Stimulated activated memory B cell treated with anti-CD40 and anti-IgM and Interleukin-4, amounts not matched to agents 10 μg/mL and 1 μg/mL and 100 μg/mL, for 72 hours (primary cell): ENCODE results near the gene COPE.

Experiments
- ATAC-seq: fragments of 150-1000 bp; cut with Tn5 transposase; 2 replicates; pipeline ENCODE4 v1.10.0; 2021
- H3K27ac Mint-ChIP-seq: one replicate; pipeline ENCODE4 v1.8.0; 2022; ENCODE audit warnings: mild to moderate bottlenecking, mixed read lengths
- H3K27me3 Mint-ChIP-seq: one replicate; pipeline ENCODE4 v1.8.0; 2022; ENCODE audit warnings: mixed read lengths
- H3K36me3 Mint-ChIP-seq: one replicate; pipeline ENCODE4 v1.8.0; 2022; ENCODE audit warnings: mixed read lengths
- H3K4me1 Mint-ChIP-seq: one replicate; pipeline ENCODE4 v1.8.0; 2022; ENCODE audit warnings: mixed read lengths
- H3K4me3 Mint-ChIP-seq: one replicate; pipeline ENCODE4 v1.8.0; 2022; ENCODE audit warnings: mild to moderate bottlenecking, moderate library complexity, mixed read lengths
- H3K9me3 Mint-ChIP-seq: one replicate; pipeline ENCODE4 v1.8.0; 2022; ENCODE audit warnings: mixed read lengths

COPE gene

DNA sequence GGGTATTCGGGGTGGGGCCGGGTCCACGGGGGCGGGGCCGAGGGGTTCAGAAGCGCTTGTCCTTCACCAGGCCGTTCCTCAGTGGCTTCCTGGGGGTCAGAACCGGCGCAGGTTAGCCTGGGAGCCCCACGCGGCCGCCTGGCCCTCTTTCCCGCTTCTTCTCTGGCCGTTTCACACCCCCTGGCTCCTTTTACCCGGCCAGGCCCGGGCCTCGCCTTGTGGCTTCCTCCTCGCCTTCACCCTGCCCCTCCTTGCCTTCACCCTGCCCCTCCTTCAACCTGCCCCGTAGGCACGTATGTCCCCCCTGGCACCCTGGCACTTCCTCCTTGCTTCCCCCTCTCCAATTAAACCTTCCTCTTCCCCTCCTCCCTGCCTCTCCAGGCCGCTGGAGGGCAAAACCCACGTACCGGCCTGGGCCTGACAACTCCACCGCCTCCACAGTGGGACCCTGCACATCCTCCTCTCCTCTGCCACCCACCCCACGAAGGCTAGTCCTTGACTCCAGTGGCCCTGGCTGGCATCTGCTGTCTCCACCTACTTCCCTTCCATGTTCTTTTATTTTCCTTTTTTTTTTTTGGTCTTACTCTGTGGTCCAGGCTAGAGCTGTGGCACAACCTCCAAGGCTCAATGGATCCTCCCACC lies 48.5 kb downstream of the COPE start:
- no peak for ATAC-seq
- peaks cover 46% of the 10 kb centered on the region for H3K36me3 Mint-ChIP-seq
- no peak overlapping the region for H3K27ac Mint-ChIP-seq
- H3K9me3 Mint-ChIP-seq: no peaks in the 10 kb centered on the region
- H3K4me3 Mint-ChIP-seq: peak overlapping the region; percentile 8
- H3K4me1 Mint-ChIP-seq: peaks cover 25% of the 10 kb centered on the region
- H3K27me3 Mint-ChIP-seq: peaks cover 37% of the 10 kb centered on the region

- Mint-ChIP-seq H3K27ac (no peak overlapping the region), H3K4me3 (no peak overlapping the region), H3K4me1 (peaks cover 25% of the 10 kb centered on the region), H3K9me3 (no peaks in the 10 kb centered on the region), H3K27me3 (peaks cover 37% of the 10 kb centered on the region), H3K36me3 (peaks cover 50% of the 10 kb centered on the region)
- ATAC-seq: no peak
These were observed 49.2 kb downstream of the COPE start for GRCh38 chr19:18869781-18870530.

- Mint-ChIP-seq H3K9me3 (no peaks in the 10 kb centered on the region), H3K4me3 (peak overlapping the region; percentile 31), H3K4me1 (peaks cover 25% of the 10 kb centered on the region), H3K27me3 (peaks cover 35% of the 10 kb centered on the region), H3K36me3 (peaks cover 53% of the 10 kb centered on the region), H3K27ac (no peak overlapping the region)
- no peak for ATAC-seq
These were observed 50.1 kb downstream of the COPE start for GRCh38 chr19:18869023-18869618.

DNA sequence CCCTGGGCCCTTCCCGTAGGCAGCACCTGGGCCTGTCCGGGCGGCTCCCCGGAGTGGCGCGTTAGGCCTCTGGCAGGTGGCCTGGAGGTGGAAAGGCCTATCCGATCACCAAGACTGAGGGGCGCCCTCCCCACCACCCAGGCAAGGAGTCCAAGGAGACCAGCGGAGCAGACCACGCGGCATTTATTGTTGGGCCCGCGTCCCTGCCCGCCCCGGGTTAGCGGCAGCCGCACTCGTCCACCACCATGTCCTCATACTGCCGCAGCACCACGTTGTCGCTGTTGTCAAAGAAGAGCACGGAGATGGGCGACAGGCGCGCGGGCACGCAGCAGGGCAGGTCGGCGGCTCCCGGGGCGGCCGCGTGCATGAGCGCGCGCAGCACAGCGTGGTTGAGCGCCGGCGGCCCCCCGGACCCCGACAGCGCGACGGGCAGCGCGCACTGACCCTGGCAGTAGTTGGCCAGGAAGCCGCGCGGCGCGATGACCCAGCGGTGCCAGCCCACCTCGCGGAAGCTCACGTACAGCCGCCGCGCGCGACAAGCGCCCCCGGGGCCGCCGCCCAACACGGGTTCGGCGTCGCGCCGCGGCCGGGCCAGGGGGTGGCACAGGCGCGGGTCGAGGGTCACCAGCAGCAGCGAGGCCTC lies 50.7 kb downstream of the COPE start:
- Mint-ChIP-seq H3K27me3 (peaks cover 29% of the 10 kb centered on the region), H3K27ac (no peak overlapping the region), H3K4me1 (peaks cover 25% of the 10 kb centered on the region), H3K9me3 (no peaks in the 10 kb centered on the region), H3K36me3 (peaks cover 56% of the 10 kb centered on the region), H3K4me3 (no peak overlapping the region)
- peak; percentile 37 for ATAC-seq

GRCh38 chr19:18867751-18868150 lies 51.4 kb downstream of the COPE start:
- no peak overlapping the region for H3K27ac Mint-ChIP-seq
- no peaks in the 10 kb centered on the region for H3K9me3 Mint-ChIP-seq
- peaks cover 58% of the 10 kb centered on the region for H3K36me3 Mint-ChIP-seq
- peaks cover 21% of the 10 kb centered on the region for H3K27me3 Mint-ChIP-seq
- peaks cover 25% of the 10 kb centered on the region for H3K4me1 Mint-ChIP-seq
- no peak overlapping the region for H3K4me3 Mint-ChIP-seq
- ATAC-seq: no peak

DNA sequence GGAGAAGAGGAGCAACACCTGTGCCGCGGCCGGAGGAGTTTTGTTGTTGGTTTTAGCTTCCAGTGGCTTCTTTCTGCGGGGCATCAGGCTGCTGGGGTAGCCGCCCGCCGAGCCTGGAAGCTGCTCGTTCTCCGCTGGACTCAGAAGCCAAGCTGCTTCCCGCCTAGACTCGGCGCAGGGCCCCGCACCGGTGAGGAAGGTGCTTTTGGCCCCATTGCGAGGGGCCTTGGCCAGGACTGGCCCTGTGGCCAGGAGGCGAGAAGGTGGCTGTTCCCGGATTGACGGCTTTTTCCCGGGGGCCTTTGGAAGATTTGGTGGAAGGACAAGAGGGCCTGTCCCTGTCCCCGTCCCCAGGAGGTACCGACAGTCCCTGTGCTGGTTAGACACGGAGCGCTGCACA lies 52.0 kb downstream of the COPE start:
- Mint-ChIP-seq H3K9me3 (no peaks in the 10 kb centered on the region), H3K4me3 (no peak overlapping the region), H3K27me3 (peaks cover 19% of the 10 kb centered on the region), H3K4me1 (peaks cover 25% of the 10 kb centered on the region), H3K27ac (no peak overlapping the region), H3K36me3 (peaks cover 62% of the 10 kb centered on the region)
- no peak for ATAC-seq

- Mint-ChIP-seq H3K36me3 (peaks cover 67% of the 10 kb centered on the region), H3K4me1 (peaks cover 23% of the 10 kb centered on the region), H3K4me3 (no peak overlapping the region), H3K27me3 (peaks cover 15% of the 10 kb centered on the region), H3K9me3 (no peaks in the 10 kb centered on the region), H3K27ac (no peak overlapping the region)
- no peak for ATAC-seq
These were observed 52.4 kb downstream of the COPE start for GRCh38 chr19:18866800-18867123.

- H3K27me3 Mint-ChIP-seq: peaks cover 9% of the 10 kb centered on the region
- ATAC-seq: peak; percentile 85
- no peaks in the 10 kb centered on the region for H3K9me3 Mint-ChIP-seq
- peaks cover 24% of the 10 kb centered on the region for H3K4me1 Mint-ChIP-seq
- no peak overlapping the region for H3K27ac Mint-ChIP-seq
- peaks cover 72% of the 10 kb centered on the region for H3K36me3 Mint-ChIP-seq
- H3K4me3 Mint-ChIP-seq: no peak overlapping the region
These were observed 53.0 kb downstream of the COPE start for GRCh38 chr19:18865973-18866799.

- no peaks in the 10 kb centered on the region for H3K9me3 Mint-ChIP-seq
- H3K36me3 Mint-ChIP-seq: peaks cover 75% of the 10 kb centered on the region
- peaks cover 25% of the 10 kb centered on the region for H3K4me1 Mint-ChIP-seq
- ATAC-seq: no peak
- no peak overlapping the region for H3K4me3 Mint-ChIP-seq
- H3K27me3 Mint-ChIP-seq: peaks cover under 1% of the 10 kb centered on the region
- no peak overlapping the region for H3K27ac Mint-ChIP-seq
These were observed 53.8 kb downstream of the COPE start for GRCh38 chr19:18865106-18865972.

DNA sequence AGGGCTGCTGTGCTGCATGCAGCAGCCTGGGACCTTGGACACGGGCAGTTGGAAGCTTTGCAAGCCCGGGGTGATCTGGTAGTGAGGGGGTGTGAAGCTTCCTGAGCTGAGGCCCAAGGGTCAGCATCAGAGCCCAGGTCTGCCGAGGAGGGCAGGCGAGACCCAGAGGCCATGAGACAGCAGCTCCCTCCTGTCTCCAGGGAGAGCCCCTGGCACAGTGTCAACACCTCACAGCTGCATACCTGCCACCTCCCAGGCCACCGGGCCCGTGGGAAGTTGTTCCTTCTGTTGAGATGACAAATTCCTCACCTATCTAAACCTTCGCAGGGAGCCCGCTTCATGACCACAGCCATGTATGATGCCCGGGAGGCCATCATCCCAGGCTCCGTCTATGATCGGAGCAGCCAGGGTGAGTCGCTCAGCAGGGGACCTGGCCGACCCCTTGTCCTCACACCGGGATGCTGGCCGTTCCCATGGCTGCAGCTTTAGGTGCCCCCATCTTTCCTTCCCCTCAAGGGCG lies 55.3 kb downstream of the COPE start:
- H3K4me3 Mint-ChIP-seq: no peak overlapping the region
- no peak for ATAC-seq
- H3K27me3 Mint-ChIP-seq: no peaks in the 10 kb centered on the region
- H3K27ac Mint-ChIP-seq: no peak overlapping the region
- H3K9me3 Mint-ChIP-seq: no peaks in the 10 kb centered on the region
- H3K36me3 Mint-ChIP-seq: peaks cover 75% of the 10 kb centered on the region
- peaks cover 25% of the 10 kb centered on the region for H3K4me1 Mint-ChIP-seq

DNA sequence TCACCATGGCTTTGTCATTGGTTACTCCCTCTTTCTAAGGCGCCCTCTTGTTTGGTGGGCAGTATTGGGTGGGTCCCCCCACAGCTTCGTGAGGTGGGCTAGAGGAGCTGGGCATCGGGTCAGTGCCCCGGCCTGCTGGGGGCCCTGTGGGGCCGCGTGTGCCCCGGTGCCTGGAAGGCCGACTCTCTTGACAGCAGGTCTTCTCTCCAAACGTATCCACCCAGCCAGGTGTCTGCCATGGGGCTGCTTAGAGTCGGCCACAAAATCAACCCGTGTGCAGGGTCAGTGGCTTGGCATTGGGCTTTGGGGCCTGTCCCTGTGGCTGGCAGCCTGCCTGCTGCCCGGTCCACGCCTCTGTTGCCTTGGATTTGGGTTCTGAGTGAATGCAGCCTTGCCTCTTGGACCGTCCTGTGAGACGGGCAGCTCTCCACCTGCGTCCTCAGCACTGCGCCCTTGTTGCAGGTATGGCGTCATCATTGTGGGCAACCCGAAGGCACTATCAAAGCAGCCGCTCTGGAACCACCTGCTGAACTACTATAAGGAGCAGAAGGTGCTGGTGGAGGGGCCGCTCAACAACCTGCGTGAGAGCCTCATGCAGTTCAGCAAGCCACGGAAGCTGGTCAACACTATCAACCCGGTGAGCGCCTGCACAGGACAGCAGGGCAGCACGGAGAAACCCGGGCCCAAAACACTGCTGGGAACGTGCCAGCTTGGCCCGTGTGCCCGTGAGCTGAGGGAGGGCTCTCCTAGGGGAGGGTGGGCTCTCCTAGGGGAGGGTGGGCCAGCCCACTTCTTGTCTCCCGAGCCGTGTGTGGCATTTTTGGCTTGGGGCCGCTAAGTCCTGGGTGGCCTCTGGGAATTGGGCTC lies 56.0 kb downstream of the COPE start:
- Mint-ChIP-seq H3K9me3 (no peaks in the 10 kb centered on the region), H3K27ac (no peak overlapping the region), H3K4me3 (no peak overlapping the region), H3K4me1 (peaks cover 25% of the 10 kb centered on the region), H3K36me3 (peaks cover 76% of the 10 kb centered on the region), H3K27me3 (no peaks in the 10 kb centered on the region)
- ATAC-seq: no peak

- no peaks in the 10 kb centered on the region for H3K27me3 Mint-ChIP-seq
- no peak overlapping the region for H3K4me3 Mint-ChIP-seq
- peaks cover 74% of the 10 kb centered on the region for H3K36me3 Mint-ChIP-seq
- H3K9me3 Mint-ChIP-seq: no peaks in the 10 kb centered on the region
- H3K4me1 Mint-ChIP-seq: peaks cover 23% of the 10 kb centered on the region
- H3K27ac Mint-ChIP-seq: peak overlapping the region; percentile 69
- ATAC-seq: no peak
These were observed 57.3 kb downstream of the COPE start for GRCh38 chr19:18861917-18862316.

DNA sequence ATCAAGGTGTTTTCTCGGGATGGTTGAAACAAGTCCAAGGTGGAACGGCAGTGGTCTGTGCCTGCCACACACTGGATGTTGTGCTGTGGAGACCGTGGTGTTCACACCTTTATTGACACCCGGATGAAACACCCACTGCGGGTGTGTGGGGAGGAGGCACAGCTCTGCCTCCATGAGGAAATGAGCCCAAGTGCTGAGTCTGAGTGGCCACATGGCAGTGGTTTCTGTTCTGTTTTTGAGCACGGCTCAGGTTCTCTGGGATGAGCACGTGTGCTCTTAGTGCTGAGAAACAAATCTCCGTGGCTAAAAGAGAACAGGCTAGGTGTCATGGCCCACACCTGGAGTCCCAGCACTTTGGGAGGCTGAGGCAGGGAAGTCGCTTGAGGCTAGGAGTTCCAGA lies 58.0 kb downstream of the COPE start:
- peaks cover 75% of the 10 kb centered on the region for H3K36me3 Mint-ChIP-seq
- H3K4me3 Mint-ChIP-seq: no peak overlapping the region
- H3K27ac Mint-ChIP-seq: peak overlapping the region; percentile 69
- ATAC-seq: peak; percentile 86
- H3K9me3 Mint-ChIP-seq: no peaks in the 10 kb centered on the region
- H3K27me3 Mint-ChIP-seq: no peaks in the 10 kb centered on the region
- H3K4me1 Mint-ChIP-seq: peaks cover 16% of the 10 kb centered on the region
